GM12872 (cell line): ENCODE data around the gene LRRC4.

Experiments
- TF ChIP-seq, protein P1 (sequence below): IDR thresholded peaks from 3 replicates; pipeline ENCODE4 v1.5.1; 2011; ENCODE audit warnings: low read depth, mild to moderate bottlenecking, low read length, moderate library complexity; ENCODE audit not compliant: insufficient read depth

Gene LRRC4

DNA sequence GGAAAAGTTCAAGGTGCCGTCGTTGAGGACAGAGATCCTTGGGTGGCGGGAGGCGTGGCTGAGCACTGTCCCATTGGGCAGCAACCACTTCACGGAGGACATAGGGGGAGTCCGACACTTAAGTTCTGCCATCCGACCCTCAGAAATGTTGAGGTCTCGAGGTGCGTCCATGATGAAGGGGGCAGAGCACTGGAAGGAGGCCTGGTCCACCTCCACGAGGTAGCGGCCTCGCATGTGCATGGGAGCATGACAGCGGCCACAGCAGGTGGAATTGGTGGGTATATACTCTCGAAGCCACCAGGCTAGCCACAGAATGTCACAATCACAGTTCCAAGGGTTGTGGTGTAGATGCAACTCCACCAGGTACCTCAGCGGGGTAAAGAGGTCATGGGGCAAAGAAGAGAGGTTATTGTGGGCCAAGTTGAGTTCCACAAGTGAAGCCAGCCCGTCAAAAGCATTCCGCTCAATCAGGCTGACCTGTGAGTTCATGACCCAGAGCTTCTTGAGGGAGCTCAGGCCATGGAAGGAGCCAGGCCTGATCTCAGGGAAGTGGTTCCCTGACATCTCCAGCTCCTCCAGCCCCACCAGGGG lies 1.7 kb downstream of the LRRC4 start:
- TF ChIP-seq, protein P1, sequence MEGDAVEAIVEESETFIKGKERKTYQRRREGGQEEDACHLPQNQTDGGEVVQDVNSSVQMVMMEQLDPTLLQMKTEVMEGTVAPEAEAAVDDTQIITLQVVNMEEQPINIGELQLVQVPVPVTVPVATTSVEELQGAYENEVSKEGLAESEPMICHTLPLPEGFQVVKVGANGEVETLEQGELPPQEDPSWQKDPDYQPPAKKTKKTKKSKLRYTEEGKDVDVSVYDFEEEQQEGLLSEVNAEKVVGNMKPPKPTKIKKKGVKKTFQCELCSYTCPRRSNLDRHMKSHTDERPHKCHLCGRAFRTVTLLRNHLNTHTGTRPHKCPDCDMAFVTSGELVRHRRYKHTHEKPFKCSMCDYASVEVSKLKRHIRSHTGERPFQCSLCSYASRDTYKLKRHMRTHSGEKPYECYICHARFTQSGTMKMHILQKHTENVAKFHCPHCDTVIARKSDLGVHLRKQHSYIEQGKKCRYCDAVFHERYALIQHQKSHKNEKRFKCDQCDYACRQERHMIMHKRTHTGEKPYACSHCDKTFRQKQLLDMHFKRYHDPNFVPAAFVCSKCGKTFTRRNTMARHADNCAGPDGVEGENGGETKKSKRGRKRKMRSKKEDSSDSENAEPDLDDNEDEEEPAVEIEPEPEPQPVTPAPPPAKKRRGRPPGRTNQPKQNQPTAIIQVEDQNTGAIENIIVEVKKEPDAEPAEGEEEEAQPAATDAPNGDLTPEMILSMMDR = no peak

DNA sequence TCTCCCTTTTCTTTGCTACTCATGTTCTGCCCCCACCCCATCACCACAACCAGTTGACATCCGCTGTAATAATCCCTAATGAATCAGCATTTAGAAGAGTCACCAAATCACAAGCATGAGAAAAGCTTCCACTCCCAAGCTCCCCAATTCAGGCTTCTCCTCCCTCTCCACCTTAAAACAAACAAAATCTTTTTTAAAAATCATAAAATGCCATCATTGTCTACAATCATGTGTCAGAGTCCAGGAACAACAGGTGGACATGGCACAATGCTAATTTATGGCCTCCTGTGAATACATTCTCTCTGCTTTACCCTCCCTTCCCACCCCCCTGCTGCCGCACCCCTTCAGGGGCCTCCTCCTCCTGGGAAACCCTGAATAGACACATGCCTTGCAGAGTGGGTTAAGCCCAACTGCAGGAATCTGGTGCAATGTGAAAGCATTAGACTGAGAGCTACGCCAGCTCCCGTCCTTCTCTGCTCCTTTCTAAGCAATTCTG lies 3.7 kb downstream of the LRRC4 start:
- TF ChIP-seq, protein P1 = no peak

DNA sequence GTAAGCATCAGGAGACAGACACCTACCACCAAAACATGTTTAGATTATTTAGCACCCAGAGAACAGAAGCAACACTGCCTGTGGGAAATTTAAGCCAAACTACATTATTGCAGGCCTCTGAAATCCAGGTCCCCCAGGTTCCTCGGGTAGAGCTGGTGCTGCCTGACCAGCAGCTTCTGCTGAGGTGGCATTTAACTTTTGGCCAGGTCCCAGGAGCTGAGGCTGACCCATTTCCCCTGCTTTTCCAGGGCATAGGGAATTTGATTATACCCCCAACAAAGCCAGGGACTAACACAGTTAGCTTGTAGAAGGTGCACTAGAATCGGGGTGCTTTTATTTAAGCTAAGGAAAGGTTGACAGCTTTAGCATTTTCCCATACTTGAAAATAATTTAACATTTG lies 4.7 kb downstream of the LRRC4 start:
- TF ChIP-seq, protein P1 = no peak

DNA sequence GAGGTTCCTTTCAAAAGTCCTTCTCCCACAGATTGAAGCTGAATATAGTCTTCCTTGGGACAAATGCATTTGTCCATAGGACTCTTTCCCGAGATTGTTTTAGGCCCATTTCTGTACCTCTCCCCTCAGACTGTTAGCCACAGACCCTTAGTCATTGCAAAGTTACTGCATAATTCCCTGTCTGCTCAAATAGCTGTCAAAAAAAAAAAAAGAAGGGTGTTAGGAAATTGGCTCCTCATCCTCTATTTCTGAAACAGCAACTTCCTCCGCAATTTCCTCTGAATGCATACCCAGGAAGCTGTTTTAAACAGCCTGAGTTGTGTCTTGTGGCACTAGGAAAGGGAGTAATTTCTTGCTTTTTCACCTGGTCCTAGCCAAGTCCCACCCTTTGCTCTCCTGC lies 5.4 kb downstream of the LRRC4 start:
- TF ChIP-seq, protein P1 = no peak

DNA sequence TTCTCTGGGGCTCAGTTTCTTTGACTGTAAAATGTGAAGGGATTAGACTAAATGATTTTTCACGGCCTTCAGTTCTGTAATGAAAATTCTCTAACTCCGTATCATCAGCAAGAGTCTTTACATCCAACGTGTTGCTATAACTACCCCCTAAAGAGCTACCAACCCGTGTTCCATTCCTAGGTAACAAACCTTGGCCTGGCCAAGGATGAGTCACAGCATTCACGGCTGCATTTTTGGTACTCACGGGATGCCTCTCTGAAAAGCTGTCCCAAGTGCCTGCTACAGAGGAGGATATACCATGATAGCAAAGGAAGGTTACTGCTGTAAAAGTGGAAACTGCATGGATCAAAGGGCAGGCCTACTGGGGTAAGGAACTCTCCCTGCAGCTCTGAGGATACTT lies 5.9 kb downstream of the LRRC4 start:
- TF ChIP-seq, protein P1 = no peak

DNA sequence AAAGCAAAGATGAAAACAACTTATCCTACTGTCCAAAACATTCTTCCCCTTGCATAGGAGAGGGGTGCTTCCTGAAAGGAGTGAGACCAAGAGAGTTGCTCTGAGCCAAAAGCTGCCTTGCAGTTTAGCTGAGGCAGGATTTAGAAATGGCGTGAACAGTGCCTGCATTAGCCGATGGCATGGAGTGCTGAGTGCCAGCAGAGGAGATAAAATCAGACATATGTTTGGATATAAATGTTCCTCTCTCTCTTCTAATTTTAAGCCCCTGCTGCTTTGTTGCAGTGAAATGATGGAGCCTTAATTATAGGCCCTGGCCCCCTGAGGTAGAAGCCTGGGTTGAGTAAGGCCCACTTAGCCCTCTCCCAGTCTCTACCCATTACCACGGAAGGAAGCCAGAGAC lies 7.1 kb downstream of the LRRC4 start:
- TF ChIP-seq, protein P1 = no peak

DNA sequence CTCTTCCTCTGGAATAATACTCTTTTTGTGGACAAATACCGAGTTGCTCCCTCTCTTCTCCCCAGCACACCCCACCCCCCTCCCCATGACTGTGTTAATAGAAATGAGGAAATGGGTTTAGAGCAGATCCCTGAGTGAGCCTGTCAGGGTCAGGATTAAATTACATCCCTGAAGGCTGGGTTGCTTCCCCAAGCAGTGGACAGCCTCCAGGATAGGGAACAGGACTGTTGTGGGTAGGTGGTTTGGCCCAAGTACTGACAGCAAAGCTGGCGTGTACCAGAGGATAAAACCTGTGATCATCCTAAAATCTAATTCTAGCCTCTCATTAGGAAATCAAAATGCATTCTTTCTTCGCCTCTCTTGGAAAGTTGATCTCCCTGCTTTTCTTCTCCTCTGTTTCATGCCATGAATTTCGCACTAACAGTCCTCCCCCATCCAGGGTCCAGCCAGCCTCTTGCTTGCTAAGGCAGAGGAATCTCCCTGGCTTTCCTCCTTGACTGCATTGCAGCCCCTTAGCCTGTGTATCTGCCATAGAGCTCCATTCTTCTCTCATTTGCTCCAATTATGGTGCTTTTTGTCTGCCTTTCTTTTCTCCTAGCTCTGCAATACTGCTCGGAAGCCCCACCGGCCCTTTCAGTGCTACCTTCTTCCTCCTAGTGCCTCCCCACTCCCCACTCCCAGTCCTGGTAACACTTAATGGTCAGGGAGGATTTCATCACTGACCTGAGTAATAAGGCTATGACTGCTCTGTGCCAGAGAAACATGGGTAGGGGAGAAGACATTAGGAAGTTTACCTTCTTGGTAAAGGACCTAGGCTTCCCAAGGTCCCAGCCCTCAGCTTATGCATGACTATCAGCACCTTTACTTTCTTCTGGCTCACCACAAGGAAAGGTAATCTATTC lies 8.4 kb downstream of the LRRC4 start:
- TF ChIP-seq, protein P1 = no peak
